Fibroblast of villous mesenchyme (primary cell): ENCODE results near the gene UBALD1. TPM values are rescaled to one million over a fixed set of nuclear protein-coding genes. Genes with fewer than 3 reads are reported as not detected.

ENCODE experiments used
- DNase-seq: peaks from one replicate; pipeline ENCODE4 v3.0.0-alpha.2; 2010; ENCODE audit warnings: low read depth
- H3K4me3 ChIP-seq: 2 replicates; pipeline ENCODE4 v1.5.1; 2011; ENCODE audit warnings: low read depth, mild to moderate bottlenecking, low read length
- CTCF ChIP-seq: IDR thresholded peaks from 2 replicates; pipeline ENCODE4 v1.5.1; 2012; ENCODE audit warnings: low read depth, mild to moderate bottlenecking, low read length; ENCODE audit not compliant: insufficient read depth
- total RNA-seq: library from RNA; depleted of rRNA; stranded (reverse); fragments of >200 nt; gene quantifications from 2 replicates; pipeline ENCODE4 v1.2.3, GENCODE V29; 2012

The UBALD1 gene
- total RNA-seq, 1 donor, result 6.9 TPM

GRCh38 chr16:4615384-4616046, 827 bp upstream of the UBALD1 start:
- DNase-seq, result no peak
- peak overlapping the region; percentile 64 for H3K4me3 ChIP-seq
- no peak for TF ChIP-seq CTCF

DNA sequence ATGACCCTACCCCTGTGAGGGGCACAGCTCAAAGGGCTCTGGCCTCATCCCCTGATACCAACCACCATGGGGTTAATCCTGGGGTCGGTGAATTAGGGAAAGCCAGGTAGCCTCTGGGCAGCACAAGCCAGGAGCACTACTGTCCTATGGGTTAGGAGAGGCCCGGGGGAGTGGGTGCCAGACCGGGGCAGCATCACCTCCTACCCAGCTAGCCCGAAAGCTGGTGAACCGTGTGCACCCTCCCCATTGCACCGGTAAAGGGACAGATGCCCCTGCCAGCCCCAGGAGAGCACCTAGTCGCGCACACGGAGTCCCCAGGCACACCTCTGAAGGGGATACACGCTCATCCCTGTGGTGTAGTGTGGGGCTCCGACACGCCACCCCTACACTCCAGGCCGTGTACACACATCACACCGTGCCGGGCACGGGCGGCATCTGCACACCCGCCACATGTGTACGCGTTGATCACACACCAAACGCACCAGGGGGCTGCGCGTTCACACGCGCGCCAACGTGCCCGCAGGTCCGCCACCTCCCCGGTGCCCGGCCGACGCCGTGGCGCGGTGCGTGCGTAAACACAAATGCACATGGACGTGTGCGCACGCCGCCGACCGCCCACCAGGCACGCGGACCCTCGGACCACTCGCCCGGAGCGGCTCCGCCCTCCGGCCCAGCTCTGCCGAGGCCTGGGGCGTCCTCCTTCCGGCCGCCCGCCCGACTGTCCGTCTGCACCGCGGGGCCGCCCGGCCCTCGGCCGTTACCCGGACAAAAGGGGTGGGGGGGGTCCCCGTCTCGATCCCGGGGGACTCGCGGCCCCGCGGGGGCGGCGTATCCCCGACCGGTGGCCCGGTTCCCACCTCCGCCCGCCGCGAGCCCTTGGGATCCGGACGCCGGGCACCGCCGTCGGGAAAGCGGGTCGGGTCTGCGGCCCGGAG, 785 bp downstream of the UBALD1 start:
- peak; percentile 44 for DNase-seq
- TF ChIP-seq CTCF, result no peak
- H3K4me3 ChIP-seq, result peak overlapping the region; percentile 64

GRCh38 chr16:4612977-4613635, 1.6 kb downstream of the UBALD1 start:
- DNase-seq, result no peak
- no peak for TF ChIP-seq CTCF
- peak overlapping the region; percentile 64 for H3K4me3 ChIP-seq

DNA sequence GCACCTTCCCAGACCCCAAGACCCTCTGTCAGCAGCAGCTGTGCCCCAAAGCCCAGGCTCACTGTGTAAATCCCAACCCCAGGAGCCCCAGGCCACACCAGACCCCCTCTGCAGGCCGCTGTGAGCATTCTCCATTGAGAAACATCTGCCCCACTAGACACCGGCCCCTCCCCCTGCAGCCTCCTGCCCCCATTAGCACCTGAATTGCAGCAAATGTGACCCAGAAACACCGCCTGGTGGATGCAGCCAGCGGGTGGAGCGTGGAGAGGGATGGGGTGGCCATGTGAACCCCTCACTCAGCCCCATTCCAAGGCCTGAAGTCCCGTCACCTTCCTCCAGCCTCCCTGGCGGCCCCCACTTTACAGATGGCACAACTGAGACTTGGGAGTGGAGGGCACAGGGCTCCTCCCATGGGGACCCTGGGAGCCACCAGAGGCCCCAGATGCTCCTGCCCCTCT, 2.2 kb downstream of the UBALD1 start:
- H3K4me3 ChIP-seq, result peak overlapping the region; percentile 64
- TF ChIP-seq CTCF, result no peak
- DNase-seq, result no peak

GRCh38 chr16:4611337-4612021, 3.2 kb downstream of the UBALD1 start:
- peak overlapping the region; percentile 15 for H3K4me3 ChIP-seq
- no peak for TF ChIP-seq CTCF
- peak; percentile 78 for DNase-seq
